Lower leg skin (tissue), 3 donors: Measurements from ENCODE around the gene HECA.

Experiments
- POLR2A ChIP-seq, 2 donors: fragments of 450-650 bp; IDR thresholded peaks; one replicate each; pipeline ENCODE4 v1.6.1; 2016 to 2017; ENCODE audit warnings: antibody characterized with exemption in 2 of 2, mild to moderate bottlenecking in 1 of 2, moderate library complexity in 1 of 2
- TF ChIP-seq, protein P1 (sequence below), 3 donors: fragments of 450-650 bp; IDR thresholded peaks; one replicate each; pipeline ENCODE4 v1.5.1; 2016; ENCODE audit warnings: antibody characterized with exemption in 3 of 3, mild to moderate bottlenecking in 3 of 3, moderate library complexity in 2 of 3

DNA sequence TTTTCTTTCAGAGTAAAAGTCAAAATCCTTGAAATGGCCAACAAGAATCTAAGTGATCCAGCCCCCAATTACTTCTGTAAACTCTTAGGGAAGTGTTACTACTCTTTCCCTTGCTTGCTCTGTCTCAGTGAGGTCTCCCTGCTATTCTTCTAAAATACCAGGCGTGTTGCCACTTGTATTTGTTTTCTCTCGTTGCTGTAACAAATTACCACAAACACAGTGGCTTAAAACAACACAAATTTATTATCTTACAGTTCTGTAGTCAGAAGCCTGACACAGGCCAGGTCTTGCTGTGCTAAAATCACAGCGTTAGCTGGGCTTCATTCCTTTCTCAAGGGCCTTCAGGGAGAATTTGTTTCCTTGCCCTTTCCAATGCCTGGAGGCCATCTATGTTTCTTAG is 59.9 kb downstream of the HECA start:
- no peak for TF ChIP-seq POLR2A (IDR thresholded peaks at IDR 0.05)
- TF ChIP-seq, protein P1, sequence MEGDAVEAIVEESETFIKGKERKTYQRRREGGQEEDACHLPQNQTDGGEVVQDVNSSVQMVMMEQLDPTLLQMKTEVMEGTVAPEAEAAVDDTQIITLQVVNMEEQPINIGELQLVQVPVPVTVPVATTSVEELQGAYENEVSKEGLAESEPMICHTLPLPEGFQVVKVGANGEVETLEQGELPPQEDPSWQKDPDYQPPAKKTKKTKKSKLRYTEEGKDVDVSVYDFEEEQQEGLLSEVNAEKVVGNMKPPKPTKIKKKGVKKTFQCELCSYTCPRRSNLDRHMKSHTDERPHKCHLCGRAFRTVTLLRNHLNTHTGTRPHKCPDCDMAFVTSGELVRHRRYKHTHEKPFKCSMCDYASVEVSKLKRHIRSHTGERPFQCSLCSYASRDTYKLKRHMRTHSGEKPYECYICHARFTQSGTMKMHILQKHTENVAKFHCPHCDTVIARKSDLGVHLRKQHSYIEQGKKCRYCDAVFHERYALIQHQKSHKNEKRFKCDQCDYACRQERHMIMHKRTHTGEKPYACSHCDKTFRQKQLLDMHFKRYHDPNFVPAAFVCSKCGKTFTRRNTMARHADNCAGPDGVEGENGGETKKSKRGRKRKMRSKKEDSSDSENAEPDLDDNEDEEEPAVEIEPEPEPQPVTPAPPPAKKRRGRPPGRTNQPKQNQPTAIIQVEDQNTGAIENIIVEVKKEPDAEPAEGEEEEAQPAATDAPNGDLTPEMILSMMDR (IDR thresholded peaks at IDR 0.05), result no peak
